ENCODE results near the gene RBP3. TPM values are rescaled to one million over a fixed set of nuclear protein-coding genes. Genes with fewer than 3 reads are reported as not detected.

Gene RBP3
- total and polyA plus RNA-seq, 2 donors (not counting 3 experiments of a cell fraction or from before 2014, with no cell fraction given) = not detected

DNA sequence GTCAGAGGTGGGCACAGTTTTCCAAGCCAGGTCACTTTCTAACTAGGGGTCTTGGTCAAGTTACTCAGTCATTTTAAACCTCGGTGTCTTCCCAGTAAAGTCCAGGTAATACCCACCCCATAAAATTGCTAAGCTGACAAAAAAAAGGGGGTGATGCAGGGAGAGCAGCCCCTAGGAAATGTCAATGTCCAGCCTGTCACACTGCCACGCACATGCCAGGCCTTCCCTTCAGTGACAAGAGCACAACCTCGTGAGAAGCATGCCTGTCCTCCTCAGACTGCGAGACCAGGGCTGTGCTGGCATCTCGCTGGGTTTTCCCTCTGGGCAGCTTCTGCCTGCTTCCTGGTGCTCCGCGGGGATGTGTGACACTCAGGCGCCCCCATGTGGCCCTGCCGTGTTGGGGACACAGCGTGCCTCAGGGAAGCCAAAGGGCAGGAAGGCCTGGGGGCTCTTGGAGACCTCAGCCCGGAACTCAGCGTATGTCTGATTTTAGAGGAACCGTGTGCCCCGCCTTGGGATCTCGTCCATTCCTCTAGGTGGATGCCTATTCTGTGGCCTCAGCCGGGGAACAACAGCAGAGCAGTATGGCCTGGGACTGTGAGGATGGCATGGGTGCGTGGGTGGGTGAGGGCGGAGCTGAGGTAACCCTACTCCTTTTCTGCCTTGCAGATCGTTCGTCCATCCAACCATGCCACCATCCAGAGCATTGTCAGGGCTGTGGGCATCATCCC is 36.1 kb upstream of the RBP3 start:
- dilution Hi-C loops (cut with MboI; ENCODE audit: extremely low pct_ligation_motif_present, low sequenced_read_pairs) = no loop called here
- Histone ChIP-seq H3K36me3 (ENCODE audit: control insufficient read depth in 2 of 2, extremely low read depth in 1 of 2, insufficient read depth in 2 of 2, low read length in 2 of 2) (no peaks in the 10 kb centered on the region), H3K4me1 (ENCODE audit: control insufficient read depth, extremely low read depth, insufficient read depth, low read length) (no peaks in the 10 kb centered on the region), H3K4me3 (replicated peaks in 1 of 3; ENCODE audit: insufficient read depth in 1 of 3, low read depth in 1 of 3, low read length in 3 of 3) (no peak overlapping the region), H3K9me3 (replicated peaks; ENCODE audit: control insufficient read depth, insufficient read depth, low read length) (no peaks in the 10 kb centered on the region), H3K9me1 (replicated peaks; ENCODE audit: control insufficient read depth, extremely low read depth, insufficient read depth, low read length) (no peaks in the 10 kb centered on the region), H2AFZ (ENCODE audit: low read depth, low read length) (no peak overlapping the region), H3K4me2 (ENCODE audit: insufficient read depth, low read length) (no peak overlapping the region), H4K20me1 (replicated peaks; ENCODE audit: control insufficient read depth, extremely low read depth, insufficient read depth, low read length) (no peaks in the 10 kb centered on the region), H3K79me2 (ENCODE audit: control insufficient read depth, insufficient read depth, low read length) (no peaks in the 10 kb centered on the region), H3K27me3 (ENCODE audit: control insufficient read depth in 2 of 2, insufficient read depth in 2 of 2, low read length in 2 of 2) (no peaks in the 10 kb centered on the region), H3K27ac (ENCODE audit: insufficient read depth, low read depth, low read length) (no peak overlapping the region), H3K9ac (replicated peaks; ENCODE audit: extremely low read depth, insufficient read depth, low read length) (no peak overlapping the region)
- POLR2A ChIA-PET = no interaction called here
- BruUV-seq (replicated peaks) = no TSS peak
- FAIRE-seq (no peak), DNase-seq (ENCODE audit: low read depth, low spot score) (peak; percentile 46)
- no peak for TF ChIP-seq GATA2 (IDR thresholded peaks at IDR 0.05; ENCODE audit: insufficient read depth, insufficient read length, low read depth, low read length)
- TF ChIP-seq, protein P1, sequence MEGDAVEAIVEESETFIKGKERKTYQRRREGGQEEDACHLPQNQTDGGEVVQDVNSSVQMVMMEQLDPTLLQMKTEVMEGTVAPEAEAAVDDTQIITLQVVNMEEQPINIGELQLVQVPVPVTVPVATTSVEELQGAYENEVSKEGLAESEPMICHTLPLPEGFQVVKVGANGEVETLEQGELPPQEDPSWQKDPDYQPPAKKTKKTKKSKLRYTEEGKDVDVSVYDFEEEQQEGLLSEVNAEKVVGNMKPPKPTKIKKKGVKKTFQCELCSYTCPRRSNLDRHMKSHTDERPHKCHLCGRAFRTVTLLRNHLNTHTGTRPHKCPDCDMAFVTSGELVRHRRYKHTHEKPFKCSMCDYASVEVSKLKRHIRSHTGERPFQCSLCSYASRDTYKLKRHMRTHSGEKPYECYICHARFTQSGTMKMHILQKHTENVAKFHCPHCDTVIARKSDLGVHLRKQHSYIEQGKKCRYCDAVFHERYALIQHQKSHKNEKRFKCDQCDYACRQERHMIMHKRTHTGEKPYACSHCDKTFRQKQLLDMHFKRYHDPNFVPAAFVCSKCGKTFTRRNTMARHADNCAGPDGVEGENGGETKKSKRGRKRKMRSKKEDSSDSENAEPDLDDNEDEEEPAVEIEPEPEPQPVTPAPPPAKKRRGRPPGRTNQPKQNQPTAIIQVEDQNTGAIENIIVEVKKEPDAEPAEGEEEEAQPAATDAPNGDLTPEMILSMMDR (IDR thresholded peaks at IDR 0.05; ENCODE audit: extremely low read depth in 1 of 2, insufficient read depth in 1 of 2, low read depth in 1 of 2, low read length in 2 of 2) = peak; percentile 62 to 83
- TF ChIP-seq JUN (IDR thresholded peaks at IDR 0.05; ENCODE audit: borderline replicate concordance, insufficient read depth, insufficient read length, low read depth) = no peak
- no peak for TF ChIP-seq POLR2AphosphoS5 (IDR thresholded peaks at IDR 0.05; ENCODE audit: insufficient read depth, low read depth, low read length)
- CTCF ChIA-PET = interaction anchor here (0.6 to 4.7 kb wide), 26 partner anchors 9 to 318 kb away, joined by 3 to 192 read pairs (median 6); partner anchors contain the start of genes GDF10 and GDF2
- intact Hi-C loops (cut with micrococcal nuclease) = loop anchor here (1.0 to 5.0 kb wide), 3 partner anchors 265 to 320 kb away; no protein-coding TSS in a partner anchor

Data from endothelial cell of umbilical vein (primary cell).